ENCODE results near the gene RBBP8NL. TPM values are rescaled to one million over a fixed set of nuclear protein-coding genes. Genes with fewer than 3 reads are reported as not detected.

RBBP8NL gene
- total and polyA plus RNA-seq, 9 of the 15 experiments (the other 6 are each of a cell fraction or from before 2014, with no cell fraction given), result not detected

GRCh38 chr20:62374331-62375152, 52.8 kb downstream of the RBBP8NL start:
- no peaks in the 10 kb centered on the region for H3K9me1 ChIP-seq (ENCODE audit: control insufficient read depth, insufficient read depth, low read length)
- H3K4me2 ChIP-seq (ENCODE audit: insufficient read depth, low read length), result no peak overlapping the region
- H3K4me3 ChIP-seq, result no peak overlapping the region
- intact Hi-C loops (cut with micrococcal nuclease), result no loop called here
- no peaks in the 10 kb centered on the region for H3K79me2 ChIP-seq (ENCODE audit: control insufficient read depth, insufficient read depth, low read length)
- no peaks in the 10 kb centered on the region for H3K36me3 ChIP-seq (ENCODE audit: control insufficient read depth, insufficient read depth, low read length)
- no TSS peak for BruUV-seq (replicated peaks)
- DNase-seq (ENCODE audit: extremely low read depth in 1 of 4, low spot score in 3 of 4), result no peak
- TF ChIP-seq GABPB1 (CRISPR knock-in tag; IDR thresholded peaks at IDR 0.05) (no peak), CTCF (IDR thresholded peaks at IDR 0.05 in 2 of 3, conservative IDR thresholded peaks at IDR 0.05 in 1 of 3; ENCODE audit: insufficient read depth in 2 of 3, low read depth in 1 of 3, low read length in 3 of 3) (0 out of 6 replicates have a peak, but pooled peaks of 1 of the 3 experiments have one; percentile 15), MITF (IDR thresholded peaks at IDR 0.05) (no peak), POLR2G (IDR thresholded peaks at IDR 0.05; ENCODE audit: low read depth, low read length) (peak; percentile 8; the same call in 1 of the 2 replicates), PML (IDR thresholded peaks at IDR 0.05; ENCODE audit: low read length) (no peak), THRB (CRISPR knock-in tag; conservative IDR thresholded peaks at IDR 0.05) (no peak), RBFOX2 (IDR thresholded peaks at IDR 0.05; ENCODE audit: low read depth, low read length) (no peak), MAX (CRISPR knock-in tag; IDR thresholded peaks at IDR 0.05) (0 out of 2 replicates have a peak, but pooled peaks have one; percentile 0), ZBTB2 (IDR thresholded peaks at IDR 0.05) (no peak), TFAP4 (CRISPR knock-in tag; IDR thresholded peaks at IDR 0.05; ENCODE audit: borderline replicate concordance) (peak; percentile 37; the same call in 1 of the 2 replicates)
- no peaks in the 10 kb centered on the region for H3K9me3 ChIP-seq (replicated peaks; ENCODE audit: control insufficient read depth, insufficient read depth, low read depth, low read length)
- no peak overlapping the region for H3K27ac ChIP-seq (ENCODE audit: extremely low read depth, low read depth, low read length)
- in situ Hi-C loops (cut with MboI), result no loop called here
- H3K27me3 ChIP-seq (ENCODE audit: control insufficient read depth in 2 of 2, insufficient read depth in 2 of 2, low read length in 2 of 2), result no peaks in the 10 kb centered on the region
- no peak for FAIRE-seq
- WGBS (ENCODE audit: insufficient coverage, low coverage, missing lambda C conversion rate), result 50% methylated on average over 20 of the region's 24 CpGs
- peak overlapping the region in 1 of 2 experiments; percentile 36; a peak in 2 of 4 replicates for H3K9ac ChIP-seq (ENCODE audit: insufficient read depth in 1 of 2, low read depth in 2 of 2, low read length in 2 of 2)
- POLR2A ChIA-PET, result interaction anchor here (0.6 to 1.3 kb wide), 5 partner anchors 10 to 72 kb away, joined by 3 to 9 read pairs (median 3); partner anchors contain the start of genes ADRM1, CABLES2 and RPS21
- no peak for ATAC-seq
- H2AFZ ChIP-seq (ENCODE audit: low read depth, low read length), result no peak overlapping the region
- no peaks in the 10 kb centered on the region for H4K20me1 ChIP-seq (replicated peaks; ENCODE audit: control insufficient read depth, insufficient read depth, low read length)
- CTCF ChIA-PET (ENCODE audit: low intra/inter-chr PET ratio), result no interaction called here
- H3K4me1 ChIP-seq (replicated peaks in 1 of 2; ENCODE audit: control insufficient read depth in 2 of 2, insufficient read depth in 2 of 2, low read length in 2 of 2), result peaks cover 7 to 78% of the 10 kb centered on the region in 2 experiments; a peak in 4 of 5 replicates

All from K562 (cell line).